NCI-H2081 (cell line): ENCODE data around the gene FXN.
"Not testable (repeated sequence)": the region's sequence is repeated elsewhere in the genome, so short reads cannot be mapped to it uniquely, and the experiment has no call there.

Source experiments
- DNase-seq, 2 experiments: peaks; one replicate each; lab custom pipeline; 2025; lab: John Stamatoyannopoulos, UW

The FXN gene

GRCh38 chr9:69027355-69028097 lies 8.0 kb upstream of the FXN start:
- DNase-seq, result peak; percentile 73 to 83

GRCh38 chr9:69028754-69029153 lies 6.8 kb upstream of the FXN start:
- no peak for DNase-seq

- no peak for DNase-seq
Observed at GRCh38 chr9:69029535-69029934, 6.0 kb upstream of the FXN start.

- no peak for DNase-seq
Observed at GRCh38 chr9:69030851-69031645, 4.5 kb upstream of the FXN start.

GRCh38 chr9:69034071-69034470 lies 1.5 kb upstream of the FXN start:
- DNase-seq, result no peak

- DNase-seq, result no peak
Observed at GRCh38 chr9:69036309-69036708, 757 bp downstream of the FXN start.

GRCh38 chr9:69036799-69037198 lies 1.2 kb downstream of the FXN start:
- DNase-seq, result no peak

- DNase-seq, result no peak
Observed at GRCh38 chr9:69040646-69041045, 5.1 kb downstream of the FXN start.

GRCh38 chr9:69044240-69045219 lies 9.0 kb downstream of the FXN start:
- DNase-seq, result no peak

- no peak for DNase-seq
Observed at GRCh38 chr9:69045821-69046220, 10.3 kb downstream of the FXN start.

GRCh38 chr9:69046723-69047122 lies 11.2 kb downstream of the FXN start:
- DNase-seq, result no peak

- DNase-seq, result no peak
Observed at GRCh38 chr9:69047371-69047770, 11.8 kb downstream of the FXN start.

- no peak for DNase-seq
Observed at GRCh38 chr9:69049094-69049493, 13.5 kb downstream of the FXN start.

GRCh38 chr9:69050936-69051335 lies 15.4 kb downstream of the FXN start:
- DNase-seq, result not testable (repeated sequence)

GRCh38 chr9:69054989-69055388 lies 19.4 kb downstream of the FXN start:
- DNase-seq, result no peak

- DNase-seq, result no peak
Observed at GRCh38 chr9:69056191-69056815, 20.8 kb downstream of the FXN start.

GRCh38 chr9:69058101-69058500 lies 22.5 kb downstream of the FXN start:
- DNase-seq, result no peak

GRCh38 chr9:69060766-69061165 lies 25.2 kb downstream of the FXN start:
- no peak for DNase-seq

- DNase-seq, result no peak
Observed at GRCh38 chr9:69062195-69062594, 26.6 kb downstream of the FXN start.

- no peak for DNase-seq
Observed at GRCh38 chr9:69063839-69064238, 28.3 kb downstream of the FXN start.

GRCh38 chr9:69065660-69066059 lies 30.1 kb downstream of the FXN start:
- no peak for DNase-seq

GRCh38 chr9:69066955-69067354 lies 31.4 kb downstream of the FXN start:
- no peak for DNase-seq
